Activated naive CD4-positive, alpha-beta T cell treated with anti-CD3 and anti-CD28 coated beads, Interleukin-2, amount 50 U/mL, for 72 hours (primary cell): ENCODE measurements around the gene COL18A1. TPM values are rescaled to one million over a fixed set of nuclear protein-coding genes. Genes with fewer than 3 reads are reported as not detected.
A peak's percentile ranks its signal among the peaks of the same experiment; 100 is the strongest.

ENCODE experiments used
- ATAC-seq, 2 donors: fragments of 150-1000 bp; cut with Tn5 transposase; 2 replicates each; pipeline ENCODE4 v1.10.0; 2021; ENCODE audit warnings: mild to moderate bottlenecking in 2 of 2, moderate library complexity in 2 of 2
- DNase-seq, 2 donors: peaks; one replicate each; pipeline ENCODE4 v3.0.0; 2021 to 2022; ENCODE audit warnings: low spot score in 2 of 2
- H3K27ac Mint-ChIP-seq, 2 donors: one replicate each; pipeline ENCODE4 v1.8.0; 2022; ENCODE audit warnings: mild to moderate bottlenecking in 2 of 2, mixed read lengths in 2 of 2
- H3K36me3 Mint-ChIP-seq, 2 donors: one replicate each; pipeline ENCODE4 v1.8.0; 2022; ENCODE audit warnings: mixed read lengths in 2 of 2
- H3K9me3 Mint-ChIP-seq, 2 donors: one replicate each; pipeline ENCODE4 v1.8.0; 2022; ENCODE audit warnings: mixed read lengths in 2 of 2
- total RNA-seq, 2 donors: library from RNA; stranded (reverse); gene quantifications; one replicate each; pipeline ENCODE4 v1.2.3, GENCODE V29; 2022

The COL18A1 gene
- total RNA-seq, 2 donors from 2014 or later = 4.3 to 22.3 TPM

DNA sequence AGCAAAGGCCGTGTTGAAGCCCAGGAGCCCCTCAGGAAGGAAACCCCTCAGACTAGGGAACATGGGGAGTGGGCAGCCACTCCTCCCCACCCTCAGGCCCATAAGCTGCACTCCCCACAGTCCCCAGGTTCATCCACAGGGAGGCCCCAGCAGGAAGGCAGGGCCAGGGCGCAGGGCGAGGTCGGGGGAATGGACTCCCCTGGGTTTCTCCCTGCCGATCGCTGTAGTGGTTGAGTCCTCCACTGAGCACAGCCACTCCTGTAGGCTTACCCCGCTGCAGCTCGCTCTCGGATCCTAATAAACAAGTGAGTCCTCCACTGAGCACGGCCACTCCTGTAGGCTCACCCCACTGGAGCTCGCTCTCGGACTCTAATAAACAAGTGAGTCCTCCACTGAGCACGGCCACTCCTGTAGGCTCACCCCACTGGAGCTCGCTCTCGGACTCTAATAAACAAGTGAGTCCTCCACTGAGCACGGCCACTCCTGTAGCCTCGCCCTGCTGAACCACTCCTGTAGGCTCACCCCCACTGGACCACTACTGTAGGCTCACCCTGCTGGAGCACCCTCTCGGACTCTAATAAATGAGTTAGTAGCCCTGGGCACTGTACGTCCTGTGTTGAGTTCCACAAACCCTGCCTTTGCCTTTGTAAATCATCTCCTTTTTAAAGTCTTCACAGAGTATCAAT, 16.2 kb upstream of the COL18A1 start:
- no peak for ATAC-seq
- H3K27ac Mint-ChIP-seq = no peak overlapping the region
- DNase-seq = no peak
- no peaks in the 10 kb centered on the region for H3K36me3 Mint-ChIP-seq
- H3K9me3 Mint-ChIP-seq = no peaks in the 10 kb centered on the region

GRCh38 chr21:45390121-45390751, 14.7 kb upstream of the COL18A1 start:
- ATAC-seq (no peak), DNase-seq (no peak)
- no peaks in the 10 kb centered on the region for H3K36me3 Mint-ChIP-seq

DNA sequence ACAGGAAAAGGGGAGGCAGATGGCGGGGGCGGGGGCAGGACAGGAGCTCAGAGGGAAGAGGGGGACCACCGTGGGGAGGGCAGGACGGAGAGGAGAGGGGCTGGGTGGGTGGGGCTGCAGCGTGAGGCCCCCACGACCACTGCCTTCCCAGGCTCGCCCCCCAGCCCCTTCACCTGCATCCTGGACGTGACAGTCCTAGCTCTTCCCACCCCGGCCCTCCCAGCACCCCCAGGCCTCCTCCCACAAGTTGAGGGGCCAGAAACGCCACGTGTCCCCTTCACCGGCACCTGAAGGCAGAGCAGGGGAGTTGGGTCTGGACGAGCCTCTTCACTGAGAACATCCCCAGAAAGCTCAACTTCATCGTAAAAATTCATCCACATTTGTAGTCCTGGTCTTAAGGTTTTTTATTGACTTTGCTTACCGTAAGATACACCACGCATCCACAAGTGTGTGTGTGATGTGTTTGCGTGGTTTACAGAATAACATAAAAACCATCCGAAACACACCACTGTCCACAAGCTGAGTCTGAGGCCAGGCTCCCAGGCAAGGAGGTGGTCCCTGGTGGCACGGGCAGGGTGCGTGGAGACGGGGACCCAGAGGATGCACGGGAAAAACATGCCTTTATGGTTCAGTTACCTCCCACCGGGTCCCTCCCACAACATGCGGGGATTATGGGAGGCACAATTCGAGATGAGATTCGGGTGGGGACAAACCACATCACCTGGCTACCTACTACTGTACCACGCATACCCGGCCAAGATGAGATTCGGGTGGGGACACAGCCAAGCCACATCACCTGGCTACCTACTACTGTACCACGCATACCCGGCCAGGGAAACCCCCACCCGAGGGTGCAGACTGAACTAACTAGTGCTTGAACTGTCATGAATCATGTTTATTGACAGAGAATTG, 13.9 kb upstream of the COL18A1 start:
- H3K36me3 Mint-ChIP-seq = no peaks in the 10 kb centered on the region
- no peaks in the 10 kb centered on the region for H3K9me3 Mint-ChIP-seq
- no peak for DNase-seq
- no peak for ATAC-seq
- H3K27ac Mint-ChIP-seq = no peak overlapping the region

More at GRCh38 chr21:45390121-45390751, 14.7 kb upstream of the COL18A1 start:
- Mint-ChIP-seq H3K9me3 (no peaks in the 10 kb centered on the region), H3K27ac (no peak overlapping the region)

DNA sequence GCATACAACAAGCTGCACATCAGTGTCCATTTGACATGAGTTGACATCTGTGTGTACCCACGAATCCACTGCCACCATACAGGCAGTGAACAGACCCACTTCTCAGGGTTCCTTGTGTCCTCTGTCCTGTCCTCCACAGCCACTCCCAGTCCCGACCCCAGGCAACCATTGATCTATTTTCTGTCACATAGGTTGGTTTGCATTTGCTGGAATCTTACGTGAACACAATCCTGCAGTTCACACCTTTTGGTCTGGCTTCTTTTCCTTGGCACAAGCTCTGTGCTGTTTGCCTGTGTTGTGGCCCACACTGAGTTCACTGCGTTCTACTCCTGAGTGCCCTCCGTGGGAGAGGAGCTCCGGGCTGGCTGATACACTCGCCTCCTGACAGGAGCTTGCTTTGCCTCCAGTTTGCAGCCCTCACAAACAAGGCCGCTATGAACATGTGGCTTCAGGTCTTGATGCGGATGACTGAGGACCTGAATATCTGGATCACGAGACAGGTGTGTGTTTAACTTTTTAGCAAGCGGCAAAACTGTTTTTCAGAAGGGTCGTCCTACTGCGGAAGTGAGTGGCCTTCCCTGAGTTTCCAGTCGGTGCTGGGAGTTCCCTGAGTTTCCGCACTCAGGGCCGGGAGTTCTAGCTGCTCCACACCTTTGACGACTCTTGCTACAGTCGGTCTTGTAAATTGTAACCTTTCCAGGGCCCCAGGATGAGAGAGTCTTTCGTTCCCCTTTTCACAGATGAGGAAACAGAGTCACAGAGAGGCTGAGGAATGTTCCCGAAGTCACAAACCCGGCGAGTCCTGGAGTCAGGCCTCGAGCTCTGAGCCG, 13.0 kb upstream of the COL18A1 start:
- Mint-ChIP-seq H3K27ac (no peak overlapping the region), H3K36me3 (no peaks in the 10 kb centered on the region), H3K9me3 (no peaks in the 10 kb centered on the region)
- ATAC-seq (no peak), DNase-seq (no peak)

DNA sequence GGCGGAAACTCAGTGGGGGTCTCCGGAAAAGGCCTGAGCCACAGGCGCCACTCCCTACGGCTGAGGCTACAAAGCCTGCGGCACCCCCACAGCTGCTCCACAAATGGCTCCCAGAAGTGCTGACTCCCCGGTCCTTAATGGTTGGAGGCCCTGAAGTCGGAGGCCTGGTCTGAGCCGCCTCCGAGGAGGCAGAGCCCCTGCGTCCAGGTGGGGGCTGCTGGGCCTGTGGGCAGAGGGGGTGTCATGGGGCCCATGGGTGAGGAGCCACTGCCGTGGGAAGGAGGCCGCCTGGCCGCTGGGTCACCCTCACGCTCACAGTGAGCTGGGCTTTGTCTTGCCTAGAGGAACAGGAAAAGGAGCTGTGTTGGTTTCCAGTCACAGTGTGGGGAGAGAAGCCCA, 12.4 kb upstream of the COL18A1 start:
- no peaks in the 10 kb centered on the region for H3K9me3 Mint-ChIP-seq
- no peaks in the 10 kb centered on the region for H3K36me3 Mint-ChIP-seq
- ATAC-seq = no peak
- H3K27ac Mint-ChIP-seq = no peak overlapping the region
- no peak for DNase-seq

DNA sequence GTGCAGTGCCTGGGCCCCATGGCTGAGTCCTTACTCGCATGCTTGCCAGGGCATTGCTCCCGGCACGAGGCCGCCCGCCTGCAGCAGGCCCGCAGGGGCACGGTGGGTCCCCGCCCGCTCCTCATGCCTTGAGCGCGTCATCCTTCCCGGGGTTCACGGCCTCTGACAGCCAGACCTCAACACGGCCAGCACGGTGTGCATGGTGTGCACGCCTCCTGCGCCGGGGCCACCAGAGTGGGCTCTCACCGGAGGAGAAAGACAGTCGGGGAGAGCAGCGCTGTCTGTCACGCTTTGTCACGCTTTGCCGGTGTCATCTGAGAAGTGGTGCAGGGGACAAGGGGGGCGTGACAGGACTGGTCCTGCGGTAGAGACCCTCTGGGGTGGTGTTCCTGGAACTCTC, 11.9 kb upstream of the COL18A1 start:
- Mint-ChIP-seq H3K9me3 (no peaks in the 10 kb centered on the region), H3K36me3 (no peaks in the 10 kb centered on the region), H3K27ac (no peak overlapping the region)
- ATAC-seq (no peak), DNase-seq (no peak)

- Mint-ChIP-seq H3K36me3 (no peaks in the 10 kb centered on the region), H3K9me3 (no peaks in the 10 kb centered on the region), H3K27ac (no peak overlapping the region)
- DNase-seq (no peak), ATAC-seq (no peak)
Observed at GRCh38 chr21:45393833-45394638, 10.9 kb upstream of the COL18A1 start.

- ATAC-seq (no peak), DNase-seq (no peak)
- H3K36me3 Mint-ChIP-seq = peaks cover 6 to 7% of the 10 kb centered on the region in 2 donors
- H3K9me3 Mint-ChIP-seq = peaks cover 4 to 6% of the 10 kb centered on the region in 2 donors
- no peak overlapping the region for H3K27ac Mint-ChIP-seq
Observed at GRCh38 chr21:45396620-45396995, 8.4 kb upstream of the COL18A1 start.

DNA sequence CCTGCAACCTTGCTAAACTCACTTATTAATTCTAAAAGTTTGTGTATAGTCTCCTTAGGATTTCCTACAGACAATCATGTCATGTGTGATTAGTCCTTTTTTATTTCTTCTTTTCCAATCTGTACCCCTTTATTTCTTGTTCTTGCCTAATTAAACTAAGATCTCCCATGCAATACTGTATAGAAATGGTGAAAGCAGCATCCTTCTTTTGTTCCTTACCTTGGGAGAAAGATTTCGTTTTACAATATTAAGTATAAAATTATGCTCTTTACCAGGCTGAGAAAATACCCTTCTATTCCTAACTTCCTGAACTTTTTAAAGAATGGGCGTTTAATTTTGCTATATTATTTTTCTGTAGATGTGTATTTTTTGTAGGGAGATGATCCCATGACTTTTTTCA, 7.6 kb upstream of the COL18A1 start:
- Mint-ChIP-seq H3K27ac (no peak overlapping the region), H3K9me3 (peaks cover 4 to 7% of the 10 kb centered on the region in 2 donors), H3K36me3 (peaks cover 10 to 11% of the 10 kb centered on the region in 2 donors)
- DNase-seq = no peak
- no peak for ATAC-seq

DNA sequence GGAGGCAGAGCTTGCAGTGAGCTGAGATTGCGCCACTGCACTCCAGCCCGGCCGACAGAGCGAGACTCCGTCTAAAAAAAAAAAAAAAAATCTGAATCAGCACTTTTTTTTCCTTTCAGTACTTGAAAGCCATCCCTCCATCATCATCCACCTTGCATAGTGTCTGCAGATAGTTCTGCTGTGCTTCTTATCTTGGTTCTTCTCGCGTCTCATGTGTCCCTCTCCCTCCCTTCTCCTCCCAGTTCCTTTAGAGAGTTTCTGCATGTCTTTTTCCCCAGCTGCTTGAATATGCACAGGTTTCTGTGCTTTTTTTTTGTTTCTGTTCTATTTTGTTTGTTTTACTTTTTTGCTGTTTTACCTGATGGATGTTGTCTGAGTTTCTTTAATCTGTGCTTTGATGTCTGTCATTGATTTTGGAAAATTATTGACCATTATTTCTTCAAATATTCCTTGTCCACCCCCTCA, 3.9 kb upstream of the COL18A1 start:
- H3K36me3 Mint-ChIP-seq = peaks cover 11 to 17% of the 10 kb centered on the region in 2 donors
- ATAC-seq = no peak

DNA sequence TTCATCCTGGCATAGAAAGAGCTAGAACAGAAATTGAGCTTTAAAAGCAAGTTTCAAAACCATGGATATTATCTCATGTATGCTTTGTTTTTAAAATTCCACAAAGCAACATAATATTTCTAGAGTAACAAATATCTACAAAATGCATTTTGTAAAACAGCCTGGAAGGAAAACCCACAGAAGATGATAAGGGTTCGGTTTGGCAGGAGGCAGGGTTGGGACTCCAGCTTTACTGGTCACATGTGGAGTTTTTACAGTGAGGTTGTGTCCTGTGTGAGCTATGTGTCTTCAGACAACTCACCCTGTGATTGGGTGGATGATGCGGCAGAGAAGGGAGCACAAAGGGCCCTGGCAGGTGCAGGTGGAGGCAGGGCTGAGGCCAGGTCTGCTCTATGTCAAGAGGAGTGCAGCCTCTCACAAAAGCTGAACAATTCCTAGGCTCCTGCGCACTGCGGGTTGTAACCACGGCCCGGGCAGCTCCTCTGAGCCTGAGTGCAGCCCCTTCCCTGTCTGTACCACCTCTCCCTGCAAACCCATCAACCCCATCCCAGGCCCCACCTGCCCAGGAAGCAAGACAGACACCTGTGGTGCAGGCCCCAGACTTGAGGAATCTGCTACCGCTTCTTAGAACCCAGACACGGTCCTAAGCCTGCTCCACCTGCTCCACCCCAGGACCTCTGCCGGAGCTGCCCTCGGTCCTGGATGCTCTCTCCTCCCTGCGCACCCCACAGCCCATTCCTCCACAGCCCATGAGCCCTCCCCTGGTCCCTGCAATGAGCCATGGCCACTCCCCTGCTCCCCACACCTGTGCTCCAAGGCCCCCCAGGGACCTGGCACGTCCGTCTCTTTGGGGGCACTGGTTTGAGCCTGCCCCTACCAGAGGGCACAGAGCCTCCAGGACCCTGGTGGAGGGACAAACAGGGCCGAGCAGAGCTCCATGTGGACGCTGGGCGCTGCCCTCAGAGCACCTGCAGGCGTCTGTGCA, 2.8 kb upstream of the COL18A1 start:
- ATAC-seq (no peak), DNase-seq (no peak)
- Mint-ChIP-seq H3K27ac (no peak overlapping the region), H3K36me3 (peaks cover 11 to 17% of the 10 kb centered on the region in 2 donors), H3K9me3 (peaks cover 4 to 7% of the 10 kb centered on the region in 2 donors)

More for the DNA sequence above, 3.9 kb upstream of the COL18A1 start:
- Mint-ChIP-seq H3K27ac (no peak overlapping the region), H3K9me3 (peaks cover 4 to 7% of the 10 kb centered on the region in 2 donors)
- DNase-seq = no peak

- Mint-ChIP-seq H3K27ac (peak overlapping the region in 1 of 2 donors; percentile 87), H3K36me3 (peaks cover 11 to 17% of the 10 kb centered on the region in 2 donors), H3K9me3 (peaks cover 4 to 7% of the 10 kb centered on the region in 2 donors)
- ATAC-seq = no peak
- DNase-seq = no peak
Observed at GRCh38 chr21:45403133-45403824, 1.7 kb upstream of the COL18A1 start.

GRCh38 chr21:45403825-45404729, 888 bp upstream of the COL18A1 start:
- DNase-seq (no peak), ATAC-seq (peak; percentile 19 to 21)
- peaks cover 11 to 17% of the 10 kb centered on the region in 2 donors for H3K36me3 Mint-ChIP-seq
- peak overlapping the region in 1 of 2 donors; percentile 87 for H3K27ac Mint-ChIP-seq
- peaks cover 4 to 7% of the 10 kb centered on the region in 2 donors for H3K9me3 Mint-ChIP-seq
